Ishikawa (cell line): ENCODE results near the gene PPP3R1.

Source experiments
- CEBPB ChIP-seq: IDR thresholded peaks from 2 replicates; pipeline ENCODE4 v1.6.1; 2012
- EGR1 ChIP-seq: IDR thresholded peaks from 2 replicates; pipeline ENCODE4 v1.6.1; 2012
- EP300 ChIP-seq: IDR thresholded peaks from 2 replicates; pipeline ENCODE4 v1.6.1; 2012; ENCODE audit warnings: borderline replicate concordance
- FOXM1 ChIP-seq: IDR thresholded peaks from 2 replicates; pipeline ENCODE4 v1.6.1; 2012; ENCODE audit warnings: low read depth, borderline replicate concordance
- MAX ChIP-seq: IDR thresholded peaks from 2 replicates; pipeline ENCODE4 v1.6.1; 2012
- RAD21 ChIP-seq: IDR thresholded peaks from 2 replicates; pipeline ENCODE4 v1.6.1; 2012; ENCODE audit warnings: low read depth
- REST ChIP-seq: IDR thresholded peaks from 2 replicates; pipeline ENCODE4 v1.6.1; 2012; ENCODE audit warnings: low read depth, mild to moderate bottlenecking
- TAF1 ChIP-seq: IDR thresholded peaks from 2 replicates; pipeline ENCODE4 v1.6.1; 2012; ENCODE audit warnings: low read depth, mild to moderate bottlenecking
- YY1 ChIP-seq: IDR thresholded peaks from 2 replicates; pipeline ENCODE4 v1.6.1; 2012; ENCODE audit warnings: low read depth

DNA sequence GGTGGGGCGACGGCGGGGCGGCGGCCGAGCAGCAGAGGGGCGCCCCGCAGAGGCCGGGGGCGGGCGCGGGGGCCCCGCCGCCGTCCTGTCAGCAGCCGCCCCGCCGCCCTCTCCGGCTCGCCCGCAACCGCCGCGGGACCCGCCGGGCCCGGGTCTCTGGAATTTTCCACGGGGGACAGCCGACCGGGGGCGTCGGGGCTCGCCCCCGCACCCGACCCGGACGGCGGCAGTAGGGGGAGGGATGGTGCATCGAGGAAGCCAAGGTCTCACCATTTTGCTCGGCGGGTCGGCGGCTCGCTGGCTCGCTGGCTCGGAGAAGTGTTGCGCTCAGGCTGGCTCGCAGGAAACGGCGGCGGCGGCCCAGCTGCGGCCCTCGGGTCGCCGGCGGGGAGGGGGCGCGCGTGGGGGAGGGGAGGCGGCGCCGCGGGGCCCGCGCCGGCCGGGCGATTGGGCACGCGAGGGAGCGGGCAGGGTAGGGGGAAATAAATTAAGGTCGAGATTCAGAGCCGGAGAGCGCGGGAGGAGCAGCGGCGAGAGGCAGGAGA, 405 bp downstream of the PPP3R1 start:
- no peak for TF ChIP-seq EGR1
- no peak for TF ChIP-seq TAF1
- TF ChIP-seq REST, result no peak
- no peak for TF ChIP-seq RAD21
- TF ChIP-seq FOXM1, result no peak
- no peak for TF ChIP-seq CEBPB
- no peak for TF ChIP-seq EP300
- TF ChIP-seq YY1, result no peak
- no peak for TF ChIP-seq MAX
